ENCODE results near the gene VEGFA.

VEGFA gene

DNA sequence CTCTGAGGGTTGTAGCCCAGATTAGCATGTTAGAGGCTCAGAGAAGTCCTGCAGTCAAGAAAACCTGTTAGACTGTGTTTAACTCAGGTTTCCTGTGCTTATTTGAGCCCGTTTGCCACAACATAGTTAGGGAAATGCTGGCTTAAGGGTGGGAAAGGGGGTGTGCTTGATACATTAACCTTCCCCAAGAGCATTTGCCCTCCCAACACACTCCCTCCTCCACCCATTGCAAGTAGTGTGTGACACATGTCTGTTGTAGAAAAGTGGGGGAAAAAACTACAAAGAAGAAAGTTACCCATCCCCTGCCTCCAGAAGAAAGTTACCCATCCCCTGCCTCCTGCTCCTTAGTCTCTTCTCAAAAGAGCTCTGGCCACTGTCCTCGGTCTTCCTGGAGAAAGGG lies 45.7 kb upstream of the VEGFA start:
- H3K9me3 ChIP-seq (replicated peaks in 1 of 2; ENCODE audit: control insufficient read depth in 2 of 2, insufficient read depth in 1 of 2, low read depth in 1 of 2, low read length in 2 of 2): no peaks in the 10 kb centered on the region
- H3K36me3 ChIP-seq (replicated peaks in 1 of 2; ENCODE audit: control insufficient read depth in 2 of 2, insufficient read depth in 2 of 2, low read length in 2 of 2): no peaks in the 10 kb centered on the region
- H2BK5ac ChIP-seq (ENCODE audit: low read length): no peak overlapping the region
- H4K8ac ChIP-seq (ENCODE audit: low read depth, low read length): no peak overlapping the region
- H2AFZ ChIP-seq (ENCODE audit: low read length): no peak overlapping the region
- H2BK15ac ChIP-seq (ENCODE audit: low read length): no peak overlapping the region
- H3K4me3 ChIP-seq (ENCODE audit: low read length in 2 of 2): no peak overlapping the region
- no peak overlapping the region for H3K27ac ChIP-seq (replicated peaks; ENCODE audit: low read length)
- no peak overlapping the region for H3K14ac ChIP-seq (ENCODE audit: low read length)
- no peak overlapping the region for H4K91ac ChIP-seq (ENCODE audit: low read depth, low read length, poor library complexity)
- peaks cover 0 to 1% of the 10 kb centered on the region in 2 donors for H3K4me1 ChIP-seq (ENCODE audit: control insufficient read depth in 2 of 2, insufficient read depth in 1 of 2, low read depth in 1 of 2, low read length in 2 of 2)
- H3K18ac ChIP-seq (ENCODE audit: low read length): no peak overlapping the region
- H3K27me3 ChIP-seq (ENCODE audit: control insufficient read depth in 3 of 3, insufficient read depth in 3 of 3, low read depth in 1 of 3, low read length in 3 of 3): peaks cover 0 to 21% (median 0%) of the 10 kb centered on the region in 3 experiments
- no peaks in the 10 kb centered on the region for H3K79me1 ChIP-seq (ENCODE audit: low read depth, low read length)
- no CpG with 5 or more reads among the region's 2 CpGs for WGBS, 2 donors (ENCODE audit: extremely low coverage in 2 of 2, insufficient read length in 2 of 2, insufficient replicate concordance in 1 of 2)
- H3K4me2 ChIP-seq (ENCODE audit: insufficient read depth, low read length, poor library complexity, severe bottlenecking): no peak overlapping the region
- no peak for DNase-seq (ENCODE audit: low spot score)
- no peak overlapping the region for H2AK5ac ChIP-seq (ENCODE audit: low read depth, low read length)
- no peak overlapping the region for H3K23ac ChIP-seq (ENCODE audit: low read depth, low read length, poor library complexity)
- H2BK12ac ChIP-seq (ENCODE audit: low read length): no peak overlapping the region
- H3K4ac ChIP-seq (ENCODE audit: low read length): no peak overlapping the region
- H2BK120ac ChIP-seq (ENCODE audit: low read depth, low read length): no peak overlapping the region
- no peak overlapping the region for H3K9ac ChIP-seq (ENCODE audit: low read depth, low read length, poor library complexity)

DNA sequence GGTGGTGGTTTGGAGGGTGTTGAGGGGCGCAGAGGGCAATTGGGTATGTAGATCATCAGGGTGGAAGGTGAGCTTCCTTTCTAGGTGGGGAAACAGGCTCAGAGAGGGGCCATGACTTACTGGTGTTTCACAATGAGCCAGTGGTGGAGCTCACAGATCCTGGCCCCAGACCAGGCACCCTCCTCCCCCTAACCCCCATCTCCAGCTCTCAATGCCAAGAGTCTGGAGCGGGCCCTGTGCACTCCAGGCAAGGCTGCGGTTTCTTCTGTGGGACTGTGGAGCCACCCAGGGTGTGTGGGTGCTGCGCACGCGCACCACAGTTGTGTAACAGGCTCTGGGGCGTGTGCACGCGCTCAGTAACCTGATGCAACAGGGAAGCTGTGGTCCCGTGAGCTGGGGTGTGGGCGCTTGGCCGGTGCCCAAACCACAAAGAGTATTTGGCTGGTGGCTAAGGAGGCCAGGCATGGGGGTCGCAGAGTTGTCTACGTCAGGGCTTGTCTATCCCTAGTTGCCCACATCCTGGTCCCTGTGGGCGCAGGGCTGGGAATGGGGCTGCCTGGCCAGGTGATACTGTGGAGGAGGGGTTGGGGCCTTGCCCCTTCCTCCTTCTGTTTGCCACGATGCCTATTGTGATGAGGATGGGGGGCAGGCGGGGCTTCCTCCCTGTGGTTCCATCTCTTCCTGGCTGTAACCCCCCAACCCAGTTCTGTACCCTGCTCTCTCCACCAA lies 44.9 kb upstream of the VEGFA start:
- Histone ChIP-seq H3K27ac (replicated peaks; ENCODE audit: low read length) (no peak overlapping the region), H3K27me3 (ENCODE audit: control insufficient read depth in 3 of 3, insufficient read depth in 3 of 3, low read depth in 1 of 3, low read length in 3 of 3) (peaks cover 0 to 17% (median 0%) of the 10 kb centered on the region in 3 experiments), H2AK5ac (ENCODE audit: low read depth, low read length) (peak overlapping the region; percentile 30), H3K4me2 (ENCODE audit: insufficient read depth, low read length, poor library complexity, severe bottlenecking) (no peak overlapping the region), H2AFZ (ENCODE audit: low read length) (no peak overlapping the region), H3K18ac (ENCODE audit: low read length) (peak overlapping the region; percentile 84), H3K4me3 (ENCODE audit: low read length in 2 of 2) (no peak overlapping the region), H3K23ac (ENCODE audit: low read depth, low read length, poor library complexity) (no peak overlapping the region), H4K8ac (ENCODE audit: low read depth, low read length) (no peak overlapping the region), H4K91ac (ENCODE audit: low read depth, low read length, poor library complexity) (peak overlapping the region; percentile 9), H2BK5ac (ENCODE audit: low read length) (peak overlapping the region; percentile 16), H3K4me1 (ENCODE audit: control insufficient read depth in 2 of 2, insufficient read depth in 1 of 2, low read depth in 1 of 2, low read length in 2 of 2) (no peaks in the 10 kb centered on the region), H3K9ac (ENCODE audit: low read depth, low read length, poor library complexity) (no peak overlapping the region), H2BK120ac (ENCODE audit: low read depth, low read length) (peak overlapping the region; percentile 47), H3K36me3 (replicated peaks in 1 of 2; ENCODE audit: control insufficient read depth in 2 of 2, insufficient read depth in 2 of 2, low read length in 2 of 2) (no peaks in the 10 kb centered on the region), H3K79me1 (ENCODE audit: low read depth, low read length) (no peaks in the 10 kb centered on the region), H2BK15ac (ENCODE audit: low read length) (peak overlapping the region; percentile 95), H3K9me3 (replicated peaks in 1 of 2; ENCODE audit: control insufficient read depth in 2 of 2, insufficient read depth in 1 of 2, low read depth in 1 of 2, low read length in 2 of 2) (no peaks in the 10 kb centered on the region), H2BK12ac (ENCODE audit: low read length) (peak overlapping the region; percentile 27), H3K4ac (ENCODE audit: low read length) (no peak overlapping the region), H3K14ac (ENCODE audit: low read length) (no peak overlapping the region)
- no CpG with 5 or more reads among the region's 17 CpGs for WGBS, 2 donors (ENCODE audit: extremely low coverage in 2 of 2, insufficient read length in 2 of 2, insufficient replicate concordance in 1 of 2)
- DNase-seq (ENCODE audit: low spot score): no peak

GRCh38 chr6:43725643-43726580 lies 44.1 kb upstream of the VEGFA start:
- no CpG with 5 or more reads among the region's 7 CpGs for WGBS, 2 donors (ENCODE audit: extremely low coverage in 2 of 2, insufficient read length in 2 of 2, insufficient replicate concordance in 1 of 2)

DNA sequence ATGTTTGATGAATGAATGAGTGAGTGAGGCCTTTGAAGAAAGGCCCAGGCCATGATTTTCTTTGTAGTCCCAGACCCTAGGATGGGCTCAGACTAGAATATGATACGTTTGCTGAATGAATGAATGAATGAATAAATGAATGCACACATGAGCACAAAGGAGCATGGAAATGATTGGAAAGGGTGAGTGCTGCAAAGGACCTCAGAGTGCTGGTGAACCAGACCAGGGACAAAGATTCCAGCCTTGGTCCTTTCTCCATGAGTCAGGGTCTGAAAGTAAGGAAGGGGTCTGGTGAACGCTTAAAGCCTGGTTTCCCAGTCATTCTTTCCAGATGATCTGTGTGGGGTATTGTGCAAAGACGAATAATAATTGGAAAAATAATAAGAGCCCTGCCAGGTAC lies 42.4 kb upstream of the VEGFA start:
- Histone ChIP-seq H3K4ac (ENCODE audit: low read length) (no peak overlapping the region), H2AFZ (ENCODE audit: low read length) (no peak overlapping the region), H3K79me1 (ENCODE audit: low read depth, low read length) (no peaks in the 10 kb centered on the region), H3K23ac (ENCODE audit: low read depth, low read length, poor library complexity) (no peak overlapping the region), H2BK5ac (ENCODE audit: low read length) (no peak overlapping the region), H3K4me1 (ENCODE audit: control insufficient read depth in 2 of 2, insufficient read depth in 1 of 2, low read depth in 1 of 2, low read length in 2 of 2) (no peaks in the 10 kb centered on the region), H2BK15ac (ENCODE audit: low read length) (no peak overlapping the region), H2BK120ac (ENCODE audit: low read depth, low read length) (no peak overlapping the region), H3K9ac (ENCODE audit: low read depth, low read length, poor library complexity) (no peak overlapping the region), H3K4me2 (ENCODE audit: insufficient read depth, low read length, poor library complexity, severe bottlenecking) (no peak overlapping the region), H2BK12ac (ENCODE audit: low read length) (no peak overlapping the region), H4K91ac (ENCODE audit: low read depth, low read length, poor library complexity) (no peak overlapping the region), H2AK5ac (ENCODE audit: low read depth, low read length) (no peak overlapping the region), H3K18ac (ENCODE audit: low read length) (no peak overlapping the region), H3K4me3 (ENCODE audit: low read length in 2 of 2) (no peak overlapping the region), H4K8ac (ENCODE audit: low read depth, low read length) (no peak overlapping the region), H3K27me3 (ENCODE audit: control insufficient read depth in 3 of 3, insufficient read depth in 3 of 3, low read depth in 1 of 3, low read length in 3 of 3) (peaks cover 0 to 11% (median 0%) of the 10 kb centered on the region in 3 experiments), H3K9me3 (replicated peaks in 1 of 2; ENCODE audit: control insufficient read depth in 2 of 2, insufficient read depth in 1 of 2, low read depth in 1 of 2, low read length in 2 of 2) (no peaks in the 10 kb centered on the region), H3K27ac (replicated peaks; ENCODE audit: low read length) (no peak overlapping the region), H3K36me3 (replicated peaks in 1 of 2; ENCODE audit: control insufficient read depth in 2 of 2, insufficient read depth in 2 of 2, low read length in 2 of 2) (no peaks in the 10 kb centered on the region), H3K14ac (ENCODE audit: low read length) (no peak overlapping the region)
- no CpG with 5 or more reads among the region's 3 CpGs for WGBS, 2 donors (ENCODE audit: extremely low coverage in 2 of 2, insufficient read length in 2 of 2, insufficient replicate concordance in 1 of 2)
- DNase-seq (ENCODE audit: low spot score): no peak

More at GRCh38 chr6:43725643-43726580, 44.1 kb upstream of the VEGFA start:
- Histone ChIP-seq H3K14ac (ENCODE audit: low read length) (no peak overlapping the region), H3K4me2 (ENCODE audit: insufficient read depth, low read length, poor library complexity, severe bottlenecking) (no peak overlapping the region), H2AK5ac (ENCODE audit: low read depth, low read length) (peak overlapping the region; percentile 30), H3K36me3 (replicated peaks in 1 of 2; ENCODE audit: control insufficient read depth in 2 of 2, insufficient read depth in 2 of 2, low read length in 2 of 2) (no peaks in the 10 kb centered on the region), H3K27ac (replicated peaks; ENCODE audit: low read length) (no peak overlapping the region), H3K23ac (ENCODE audit: low read depth, low read length, poor library complexity) (no peak overlapping the region), H3K4ac (ENCODE audit: low read length) (no peak overlapping the region), H2BK120ac (ENCODE audit: low read depth, low read length) (peak overlapping the region; percentile 47), H4K8ac (ENCODE audit: low read depth, low read length) (no peak overlapping the region), H2AFZ (ENCODE audit: low read length) (no peak overlapping the region), H3K18ac (ENCODE audit: low read length) (no peak overlapping the region), H3K4me1 (ENCODE audit: control insufficient read depth in 2 of 2, insufficient read depth in 1 of 2, low read depth in 1 of 2, low read length in 2 of 2) (no peaks in the 10 kb centered on the region), H2BK15ac (ENCODE audit: low read length) (peak overlapping the region; percentile 95), H3K79me1 (ENCODE audit: low read depth, low read length) (no peaks in the 10 kb centered on the region), H2BK12ac (ENCODE audit: low read length) (peak overlapping the region; percentile 59), H3K27me3 (ENCODE audit: control insufficient read depth in 3 of 3, insufficient read depth in 3 of 3, low read depth in 1 of 3, low read length in 3 of 3) (peaks cover 0 to 15% (median 0%) of the 10 kb centered on the region in 3 experiments), H4K91ac (ENCODE audit: low read depth, low read length, poor library complexity) (peak overlapping the region; percentile 9), H3K4me3 (ENCODE audit: low read length in 2 of 2) (no peak overlapping the region), H2BK5ac (ENCODE audit: low read length) (no peak overlapping the region), H3K9ac (ENCODE audit: low read depth, low read length, poor library complexity) (no peak overlapping the region), H3K9me3 (replicated peaks in 1 of 2; ENCODE audit: control insufficient read depth in 2 of 2, insufficient read depth in 1 of 2, low read depth in 1 of 2, low read length in 2 of 2) (no peaks in the 10 kb centered on the region)
- no peak for DNase-seq (ENCODE audit: low spot score)
